Lower leg skin (tissue), 3 donors: ENCODE results near the gene ISY1.

ENCODE experiments used
- CTCF ChIP-seq, 3 donors: fragments of 450-650 bp; IDR thresholded peaks; one replicate each; pipeline ENCODE4 v1.5.1; 2016; ENCODE audit warnings: antibody characterized with exemption in 3 of 3, mild to moderate bottlenecking in 3 of 3, moderate library complexity in 2 of 3
- POLR2A ChIP-seq, 2 donors: fragments of 450-650 bp; IDR thresholded peaks; one replicate each; pipeline ENCODE4 v1.6.1; 2016 to 2017; ENCODE audit warnings: antibody characterized with exemption in 2 of 2, mild to moderate bottlenecking in 1 of 2, moderate library complexity in 1 of 2

GRCh38 chr3:129087138-129087702, 73.6 kb downstream of the ISY1 start:
- TF ChIP-seq CTCF (IDR thresholded peaks at IDR 0.05) (no peak), POLR2A (IDR thresholded peaks at IDR 0.05) (no peak)
